ENCODE measurements around the gene CCNF.

- TF ChIP-seq TAF1 (IDR thresholded peaks at IDR 0.05; ENCODE audit: borderline replicate concordance, low read depth, low read length) (no peak), CTCF (IDR thresholded peaks at IDR 0.05 in 2 of 3, conservative IDR thresholded peaks at IDR 0.05 in 1 of 3; ENCODE audit: control insufficient read depth in 2 of 3, extremely low read depth in 1 of 3, insufficient read depth in 1 of 3, low read depth in 3 of 3, low read length in 3 of 3) (no peak), POLR2AphosphoS5 (IDR thresholded peaks at IDR 0.05; ENCODE audit: low read length) (no peak), FOXK2 (IDR thresholded peaks at IDR 0.05) (no peak), ZBTB11 (CRISPR knock-in tag; IDR thresholded peaks at IDR 0.05) (no peak), RAD51 (IDR thresholded peaks at IDR 0.05) (no peak), ZZZ3 (IDR thresholded peaks at IDR 0.05; ENCODE audit: control insufficient read depth, insufficient read length, low read depth) (no peak), GABPA (IDR thresholded peaks at IDR 0.05; ENCODE audit: low read depth) (no peak), REST (IDR thresholded peaks at IDR 0.05; ENCODE audit: low read depth, low read length) (no peak), NBN (IDR thresholded peaks at IDR 0.05) (no peak), CUX1 (IDR thresholded peaks at IDR 0.05; ENCODE audit: insufficient replicate concordance, low read depth, low read length) (no peak), CHD2 (IDR thresholded peaks at IDR 0.05; ENCODE audit: borderline replicate concordance, low read depth, low read length) (no peak)
These were observed 45.7 kb downstream of the CCNF start, which contains the start of gene TBC1D24 for GRCh38 chr16:2474877-2475412.
